NCI-H2227 treated with DMSO at 0.1 percent for 48 hours (cell line): ENCODE data around the gene TUBA3E.
"Not testable (repeated sequence)": the region's sequence is repeated elsewhere in the genome, so short reads cannot be mapped to it uniquely, and the experiment has no call there.

Source experiments
- DNase-seq: peaks from one replicate; lab custom pipeline; 2025; lab: John Stamatoyannopoulos, UW

TUBA3E gene

GRCh38 chr2:130143266-130144039 lies 54.8 kb downstream of the TUBA3E start:
- not testable (repeated sequence) for DNase-seq

- not testable (repeated sequence) for DNase-seq
These were observed 55.6 kb downstream of the TUBA3E start for GRCh38 chr2:130142396-130143265.
